GM19467 (cell line): ENCODE measurements around the gene KLF4.

Experiments
- ATAC-seq: cut with Tn5 transposase; IDR thresholded peaks from one replicate; pipeline ENCODE4 v1.9.1; 2021; ENCODE audit warnings: mild to moderate bottlenecking, moderate library complexity; ENCODE audit not compliant: unreplicated experiment

KLF4 gene

GRCh38 chr9:107488375-107489143 is 1.0 kb downstream of the KLF4 start:
- ATAC-seq: no peak

- no peak for ATAC-seq
These were observed 1.8 kb downstream of the KLF4 start for GRCh38 chr9:107487521-107488374.

- ATAC-seq: no peak
These were observed 2.7 kb downstream of the KLF4 start for GRCh38 chr9:107486674-107487520.

- no peak for ATAC-seq
These were observed 4.0 kb downstream of the KLF4 start for GRCh38 chr9:107485458-107486043.

- ATAC-seq: no peak
These were observed 5.3 kb downstream of the KLF4 start for GRCh38 chr9:107484117-107484723.

GRCh38 chr9:107483666-107484065 is 5.9 kb downstream of the KLF4 start:
- no peak for ATAC-seq

- no peak for ATAC-seq
These were observed 8.5 kb downstream of the KLF4 start for GRCh38 chr9:107481035-107481434.

GRCh38 chr9:107480386-107480789 is 9.2 kb downstream of the KLF4 start:
- ATAC-seq: no peak

- no peak for ATAC-seq
These were observed 10.8 kb downstream of the KLF4 start for GRCh38 chr9:107478805-107479204.

GRCh38 chr9:107474124-107474523 is 15.4 kb downstream of the KLF4 start:
- ATAC-seq: no peak

GRCh38 chr9:107472581-107473340 is 16.8 kb downstream of the KLF4 start:
- ATAC-seq: no peak

GRCh38 chr9:107471552-107471951 is 18.0 kb downstream of the KLF4 start:
- no peak for ATAC-seq

GRCh38 chr9:107467416-107467815 is 22.2 kb downstream of the KLF4 start:
- ATAC-seq: no peak

GRCh38 chr9:107466826-107467225 is 22.7 kb downstream of the KLF4 start:
- no peak for ATAC-seq

- ATAC-seq: peak; percentile 76
These were observed 23.8 kb downstream of the KLF4 start for GRCh38 chr9:107465467-107466451.

- ATAC-seq: no peak
These were observed 25.1 kb downstream of the KLF4 start for GRCh38 chr9:107464516-107464915.

- no peak for ATAC-seq
These were observed 26.9 kb downstream of the KLF4 start for GRCh38 chr9:107462691-107463090.
